Activated naive CD4-positive, alpha-beta T cell treated with anti-CD3 and anti-CD28 coated beads, Interleukin-2, amount 10 ng/mL, durations not matched to agents 7 days and 5 days (primary cell): ENCODE measurements around the gene SLC52A1.
"Not testable (repeated sequence)": the region's sequence is repeated elsewhere in the genome, so short reads cannot be mapped to it uniquely, and the experiment has no call there.

Experiments used
- CTCF ChIA-PET: fragments of 350-600 bp; sonication (Branson Sonifier 250); formaldehyde crosslinking; loops from one replicate; lab custom pipeline; 2021; ENCODE audit warnings: antibody characterized with exemption; lab: Charles Lee
- DNase-seq: peaks from one replicate; pipeline ENCODE4 v3.0.0-alpha.2; 2020
- H3K27ac Mint-ChIP-seq: one replicate; pipeline ENCODE4 v1.8.0; 2021; ENCODE audit warnings: mild to moderate bottlenecking, moderate library complexity, mixed read lengths
- H3K27me3 Mint-ChIP-seq: one replicate; pipeline ENCODE4 v1.8.0; 2021; ENCODE audit warnings: mild to moderate bottlenecking, mixed read lengths
- H3K36me3 Mint-ChIP-seq: one replicate; pipeline ENCODE4 v1.8.0; 2021; ENCODE audit warnings: mixed read lengths
- H3K4me1 Mint-ChIP-seq: one replicate; pipeline ENCODE4 v1.8.0; 2021; ENCODE audit warnings: mixed read lengths
- H3K4me3 Mint-ChIP-seq: one replicate; pipeline ENCODE4 v1.8.0; 2021; ENCODE audit warnings: mild to moderate bottlenecking, moderate library complexity, mixed read lengths
- H3K9me3 Mint-ChIP-seq: one replicate; pipeline ENCODE4 v1.8.0; 2021; ENCODE audit warnings: mixed read lengths

SLC52A1 gene

GRCh38 chr17:5044630-5045029 lies 9.4 kb upstream of the SLC52A1 start:
- CTCF ChIA-PET, result interaction anchor here (0.9 to 2.2 kb wide), 2 partner anchors 13 to 17 kb away, joined by 4 to 9 read pairs; no protein-coding TSS in a partner anchor
- Mint-ChIP-seq H3K9me3 (peaks cover 2% of the 10 kb centered on the region), H3K27ac (no peak overlapping the region), H3K4me1 (peaks cover 83% of the 10 kb centered on the region), H3K36me3 (peaks cover 26% of the 10 kb centered on the region), H3K4me3 (no peak overlapping the region), H3K27me3 (no peaks in the 10 kb centered on the region)
- no peak for DNase-seq

- Mint-ChIP-seq H3K4me3 (peak overlapping the region; percentile 81), H3K27me3 (no peaks in the 10 kb centered on the region), H3K36me3 (peaks cover 22% of the 10 kb centered on the region), H3K9me3 (peaks cover 2% of the 10 kb centered on the region), H3K27ac (peak overlapping the region; percentile 93), H3K4me1 (peaks cover 73% of the 10 kb centered on the region)
- DNase-seq, result no peak
- CTCF ChIA-PET, result interaction anchor here (0.7 to 2.2 kb wide), 2 partner anchors 12 to 26 kb away, joined by 3 to 9 read pairs; no protein-coding TSS in a partner anchor
Observed at GRCh38 chr17:5043524-5043923, 8.3 kb upstream of the SLC52A1 start.

GRCh38 chr17:5042157-5043022 lies 7.2 kb upstream of the SLC52A1 start:
- Mint-ChIP-seq H3K27ac (peak overlapping the region; percentile 93), H3K4me1 (peaks cover 62% of the 10 kb centered on the region), H3K9me3 (peaks cover 2% of the 10 kb centered on the region), H3K27me3 (no peaks in the 10 kb centered on the region), H3K4me3 (peak overlapping the region; percentile 81), H3K36me3 (peaks cover 17% of the 10 kb centered on the region)
- CTCF ChIA-PET, result interaction anchor here (1.5 kb wide), 1 partner anchor 12 kb away, joined by 4 read pairs; no protein-coding TSS in a partner anchor
- DNase-seq, result peak; percentile 63

GRCh38 chr17:5034651-5035050 lies 575 bp downstream of the SLC52A1 start:
- peaks cover 24% of the 10 kb centered on the region for H3K27me3 Mint-ChIP-seq
- H3K4me3 Mint-ChIP-seq, result no peak overlapping the region
- peaks cover 2% of the 10 kb centered on the region for H3K36me3 Mint-ChIP-seq
- no peak overlapping the region for H3K27ac Mint-ChIP-seq
- DNase-seq, result no peak
- H3K9me3 Mint-ChIP-seq, result no peaks in the 10 kb centered on the region
- peaks cover 31% of the 10 kb centered on the region for H3K4me1 Mint-ChIP-seq
- CTCF ChIA-PET, result interaction anchor here (0.6 to 2.2 kb wide), 2 partner anchors 8 to 29 kb away, joined by 3 to 8 read pairs; no protein-coding TSS in a partner anchor

GRCh38 chr17:5034063-5034462 lies 1.2 kb downstream of the SLC52A1 start:
- peaks cover 2% of the 10 kb centered on the region for H3K36me3 Mint-ChIP-seq
- CTCF ChIA-PET, result interaction anchor here (2.2 kb wide), 1 partner anchor 29 kb away, joined by 8 read pairs; no protein-coding TSS in a partner anchor
- H3K9me3 Mint-ChIP-seq, result no peaks in the 10 kb centered on the region
- H3K4me3 Mint-ChIP-seq, result no peak overlapping the region
- peaks cover 31% of the 10 kb centered on the region for H3K4me1 Mint-ChIP-seq
- no peak overlapping the region for H3K27ac Mint-ChIP-seq
- no peak for DNase-seq
- H3K27me3 Mint-ChIP-seq, result peaks cover 24% of the 10 kb centered on the region

GRCh38 chr17:5033352-5034015 lies 1.7 kb downstream of the SLC52A1 start:
- Mint-ChIP-seq H3K9me3 (no peaks in the 10 kb centered on the region), H3K27ac (no peak overlapping the region), H3K4me3 (no peak overlapping the region), H3K36me3 (peaks cover 2% of the 10 kb centered on the region), H3K4me1 (peaks cover 31% of the 10 kb centered on the region), H3K27me3 (peaks cover 24% of the 10 kb centered on the region)
- CTCF ChIA-PET, result interaction anchor here (2.2 kb wide), 1 partner anchor 28 kb away, joined by 11 read pairs; no protein-coding TSS in a partner anchor
- DNase-seq, result no peak

- H3K36me3 Mint-ChIP-seq, result peaks cover 2% of the 10 kb centered on the region
- H3K9me3 Mint-ChIP-seq, result no peaks in the 10 kb centered on the region
- CTCF ChIA-PET, result interaction anchor here (2.2 kb wide), 1 partner anchor 28 kb away, joined by 11 read pairs; no protein-coding TSS in a partner anchor
- no peak overlapping the region for H3K27ac Mint-ChIP-seq
- DNase-seq, result no peak
- H3K27me3 Mint-ChIP-seq, result peaks cover 24% of the 10 kb centered on the region
- peaks cover 34% of the 10 kb centered on the region for H3K4me1 Mint-ChIP-seq
- H3K4me3 Mint-ChIP-seq, result no peak overlapping the region
Observed at GRCh38 chr17:5032865-5033264, 2.4 kb downstream of the SLC52A1 start.

- H3K4me3 Mint-ChIP-seq, result peak overlapping the region; percentile 80
- peak; percentile 90 for DNase-seq
- CTCF ChIA-PET, result interaction anchor here (0.6 to 2.2 kb wide), 12 partner anchors 9 to 163 kb away, joined by 3 to 11 read pairs (median 4); partner anchors contain the start of gene CAMTA2
- H3K9me3 Mint-ChIP-seq, result no peaks in the 10 kb centered on the region
- peaks cover 2% of the 10 kb centered on the region for H3K36me3 Mint-ChIP-seq
- peaks cover 34% of the 10 kb centered on the region for H3K4me1 Mint-ChIP-seq
- peaks cover 24% of the 10 kb centered on the region for H3K27me3 Mint-ChIP-seq
- peak overlapping the region; percentile 95 for H3K27ac Mint-ChIP-seq
Observed at GRCh38 chr17:5031365-5032082, 3.7 kb downstream of the SLC52A1 start.

- H3K36me3 Mint-ChIP-seq, DNase-seq, H3K9me3 Mint-ChIP-seq: not testable (repeated sequence)
- H3K4me1 Mint-ChIP-seq, result peaks cover 34% of the 10 kb centered on the region
- H3K4me3 Mint-ChIP-seq, result peak overlapping the region; percentile 80
- H3K27me3 Mint-ChIP-seq, result peaks cover 16% of the 10 kb centered on the region
- peak overlapping the region; percentile 95 for H3K27ac Mint-ChIP-seq
- CTCF ChIA-PET, result interaction anchor here (0.9 to 2.1 kb wide), 13 partner anchors 8 to 59 kb away, joined by 3 to 21 read pairs (median 4); partner anchors contain the start of gene CAMTA2
Observed at GRCh38 chr17:5030168-5030567, 5.1 kb downstream of the SLC52A1 start.

GRCh38 chr17:5027916-5028315 lies 7.3 kb downstream of the SLC52A1 start:
- no peaks in the 10 kb centered on the region for H3K9me3 Mint-ChIP-seq
- no peak overlapping the region for H3K27ac Mint-ChIP-seq
- H3K4me3 Mint-ChIP-seq, result no peak overlapping the region
- CTCF ChIA-PET, result interaction anchor here (0.7 to 1.4 kb wide), 4 partner anchors 32 to 47 kb away, joined by 3 to 11 read pairs (median 4); partner anchors contain the start of gene CAMTA2
- no peak for DNase-seq
- peaks cover 30% of the 10 kb centered on the region for H3K4me1 Mint-ChIP-seq
- H3K36me3 Mint-ChIP-seq, result peaks cover 8% of the 10 kb centered on the region
- no peaks in the 10 kb centered on the region for H3K27me3 Mint-ChIP-seq

GRCh38 chr17:5027299-5027698 lies 7.9 kb downstream of the SLC52A1 start:
- CTCF ChIA-PET, result interaction anchor here (0.7 to 1.4 kb wide), 2 partner anchors 35 to 40 kb away, joined by 3 to 11 read pairs; partner anchors contain the start of gene CAMTA2
- Mint-ChIP-seq H3K9me3 (no peaks in the 10 kb centered on the region), H3K36me3 (peaks cover 10% of the 10 kb centered on the region), H3K4me3 (no peak overlapping the region), H3K4me1 (peaks cover 27% of the 10 kb centered on the region), H3K27me3 (no peaks in the 10 kb centered on the region), H3K27ac (no peak overlapping the region)
- no peak for DNase-seq

- peaks cover 7% of the 10 kb centered on the region for H3K4me1 Mint-ChIP-seq
- no peak for DNase-seq
- H3K27me3 Mint-ChIP-seq, result no peaks in the 10 kb centered on the region
- H3K9me3 Mint-ChIP-seq, result no peaks in the 10 kb centered on the region
- no peak overlapping the region for H3K27ac Mint-ChIP-seq
- H3K36me3 Mint-ChIP-seq, result peaks cover 19% of the 10 kb centered on the region
- no peak overlapping the region for H3K4me3 Mint-ChIP-seq
- CTCF ChIA-PET, result no interaction called here
Observed at GRCh38 chr17:5024604-5025003, 10.6 kb downstream of the SLC52A1 start.

- DNase-seq, result no peak
- no peaks in the 10 kb centered on the region for H3K27me3 Mint-ChIP-seq
- CTCF ChIA-PET, result no interaction called here
- H3K27ac Mint-ChIP-seq, result peak overlapping the region; percentile 71
- no peaks in the 10 kb centered on the region for H3K9me3 Mint-ChIP-seq
- no peak overlapping the region for H3K4me3 Mint-ChIP-seq
- H3K36me3 Mint-ChIP-seq, result peaks cover 25% of the 10 kb centered on the region
- peaks cover 15% of the 10 kb centered on the region for H3K4me1 Mint-ChIP-seq
Observed at GRCh38 chr17:5023588-5024147, 11.6 kb downstream of the SLC52A1 start.
